GM19099 (cell line): ENCODE results near the gene TRMT2A.

Source experiments
- POLR2A ChIP-seq: IDR thresholded peaks from 3 replicates; pipeline ENCODE4 v1.6.1; 2011; ENCODE audit warnings: low read depth; ENCODE audit not compliant: insufficient read length; ENCODE audit errors: extremely low read depth

The TRMT2A gene, protein sequence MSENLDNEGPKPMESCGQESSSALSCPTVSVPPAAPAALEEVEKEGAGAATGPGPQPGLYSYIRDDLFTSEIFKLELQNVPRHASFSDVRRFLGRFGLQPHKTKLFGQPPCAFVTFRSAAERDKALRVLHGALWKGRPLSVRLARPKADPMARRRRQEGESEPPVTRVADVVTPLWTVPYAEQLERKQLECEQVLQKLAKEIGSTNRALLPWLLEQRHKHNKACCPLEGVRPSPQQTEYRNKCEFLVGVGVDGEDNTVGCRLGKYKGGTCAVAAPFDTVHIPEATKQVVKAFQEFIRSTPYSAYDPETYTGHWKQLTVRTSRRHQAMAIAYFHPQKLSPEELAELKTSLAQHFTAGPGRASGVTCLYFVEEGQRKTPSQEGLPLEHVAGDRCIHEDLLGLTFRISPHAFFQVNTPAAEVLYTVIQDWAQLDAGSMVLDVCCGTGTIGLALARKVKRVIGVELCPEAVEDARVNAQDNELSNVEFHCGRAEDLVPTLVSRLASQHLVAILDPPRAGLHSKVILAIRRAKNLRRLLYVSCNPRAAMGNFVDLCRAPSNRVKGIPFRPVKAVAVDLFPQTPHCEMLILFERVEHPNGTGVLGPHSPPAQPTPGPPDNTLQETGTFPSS

DNA sequence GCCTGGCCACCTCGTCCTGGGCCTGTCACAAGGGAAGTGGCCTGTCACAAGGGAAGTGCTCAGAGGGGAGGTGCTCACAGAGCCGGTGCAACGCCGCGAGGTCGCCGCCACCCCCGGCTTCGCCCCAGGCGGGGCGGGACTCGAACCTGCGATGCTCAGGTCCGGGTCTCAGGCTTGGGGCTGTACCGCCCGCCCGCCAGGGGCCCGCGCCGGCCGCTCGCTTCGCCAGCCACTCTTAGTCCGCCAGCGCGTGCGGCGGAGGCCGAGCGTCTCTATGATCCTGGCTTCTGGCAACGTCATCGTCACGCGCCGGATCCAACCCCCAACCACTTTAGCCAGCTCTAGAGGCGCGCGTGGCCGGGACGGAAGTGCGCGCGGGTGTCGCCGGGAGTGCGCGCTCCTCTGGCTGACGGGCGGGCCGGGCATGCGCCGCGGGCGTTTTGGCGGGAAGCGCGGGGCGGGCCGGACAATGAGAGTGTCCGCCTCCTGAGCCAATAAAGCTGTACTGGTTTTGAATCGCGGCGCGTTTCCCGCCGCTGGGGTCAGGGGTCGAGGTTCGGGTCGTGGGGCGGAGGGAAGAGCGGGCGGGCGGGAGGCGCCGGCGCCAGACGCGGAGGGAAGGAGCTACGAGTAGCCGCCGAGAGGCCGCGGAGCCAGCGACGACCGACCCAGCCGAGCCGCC lies at the start of gene TRMT2A:
TSS of gene TRMT2A (minus strand) at position 276 of the 682 bp plus-strand sequence. CDS start 320 bp downstream, outside the sequence.
- peak; percentile 62 for TF ChIP-seq POLR2A

DNA sequence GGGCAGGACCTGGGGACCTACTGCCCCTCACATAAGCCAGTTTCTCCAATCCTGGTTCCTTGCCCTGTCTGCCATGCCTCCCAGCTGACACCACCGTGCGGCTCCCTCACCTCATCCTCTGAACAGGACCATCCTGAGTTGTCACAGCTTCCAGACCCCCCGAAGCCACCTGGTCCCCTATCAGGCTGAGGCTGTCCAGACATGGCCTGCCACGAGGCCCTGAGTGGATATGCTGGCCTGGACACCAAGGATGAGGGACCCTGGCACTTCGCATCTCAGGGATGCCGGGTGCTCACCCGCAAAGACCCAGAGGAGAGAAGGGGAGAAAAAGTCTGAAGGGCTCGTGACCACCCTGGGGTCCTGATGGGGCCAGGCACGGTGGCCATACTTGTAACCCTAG lies 49.7 kb upstream of the TRMT2A start:
- no peak for TF ChIP-seq POLR2A

DNA sequence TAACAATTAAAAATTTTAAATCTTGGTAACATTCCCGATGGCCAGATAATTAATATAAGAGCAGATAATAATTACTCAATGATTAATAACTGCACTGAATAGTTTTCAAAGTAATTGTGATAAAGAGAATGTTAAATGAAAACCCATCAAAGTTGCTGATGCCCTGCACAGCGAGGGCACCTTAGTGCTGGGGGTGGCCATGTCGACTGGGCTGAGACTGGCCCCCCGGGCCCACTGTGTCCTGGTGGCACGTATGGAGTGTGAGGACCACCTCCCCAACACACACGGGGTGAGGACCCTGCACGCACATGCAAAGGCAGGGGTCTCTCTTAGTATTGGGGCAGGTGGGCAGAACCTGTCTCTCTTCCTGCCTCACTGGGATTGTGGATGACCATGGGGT lies 48.9 kb upstream of the TRMT2A start:
- no peak for TF ChIP-seq POLR2A

DNA sequence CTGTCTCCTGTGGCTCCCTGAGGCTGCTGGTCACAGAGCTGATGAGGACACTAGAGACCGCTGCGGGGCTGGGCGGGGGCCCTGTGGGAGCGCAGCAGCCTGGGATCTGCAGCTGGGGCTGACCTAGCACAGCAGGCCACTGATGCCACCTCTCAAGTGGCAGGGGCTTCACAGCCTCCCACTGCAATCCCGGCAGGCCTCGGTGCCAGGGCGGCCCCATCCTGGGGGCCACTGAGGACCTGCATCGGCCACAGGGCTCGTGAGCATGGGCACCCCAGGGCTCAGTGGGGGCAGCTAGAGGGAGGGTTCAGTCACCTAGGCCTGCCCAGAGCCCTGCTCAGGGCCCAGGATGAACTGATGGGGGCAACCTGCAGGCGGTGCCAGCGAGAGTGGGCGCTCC lies 48.4 kb upstream of the TRMT2A start:
- TF ChIP-seq POLR2A = no peak

DNA sequence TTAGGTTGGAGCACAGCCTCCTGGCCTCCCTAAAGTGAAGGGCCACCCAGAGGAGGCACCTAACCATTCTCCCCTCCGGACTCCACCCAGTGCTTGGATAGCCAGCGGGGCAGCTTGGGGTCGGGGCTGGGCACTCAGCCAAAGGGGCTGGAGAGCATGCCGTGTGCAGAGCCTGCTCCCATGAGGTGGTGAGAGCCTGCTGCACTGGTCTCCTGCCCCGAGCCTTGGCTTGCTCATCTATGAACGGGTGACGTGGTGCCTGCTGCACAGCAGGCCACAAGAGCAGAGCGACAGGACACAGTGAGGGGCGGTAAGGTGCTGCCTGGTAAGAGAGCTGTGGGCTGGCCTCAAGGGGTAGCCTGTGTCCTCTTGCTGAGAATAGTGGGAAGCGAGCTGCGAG lies 47.8 kb upstream of the TRMT2A start:
- TF ChIP-seq POLR2A = no peak

DNA sequence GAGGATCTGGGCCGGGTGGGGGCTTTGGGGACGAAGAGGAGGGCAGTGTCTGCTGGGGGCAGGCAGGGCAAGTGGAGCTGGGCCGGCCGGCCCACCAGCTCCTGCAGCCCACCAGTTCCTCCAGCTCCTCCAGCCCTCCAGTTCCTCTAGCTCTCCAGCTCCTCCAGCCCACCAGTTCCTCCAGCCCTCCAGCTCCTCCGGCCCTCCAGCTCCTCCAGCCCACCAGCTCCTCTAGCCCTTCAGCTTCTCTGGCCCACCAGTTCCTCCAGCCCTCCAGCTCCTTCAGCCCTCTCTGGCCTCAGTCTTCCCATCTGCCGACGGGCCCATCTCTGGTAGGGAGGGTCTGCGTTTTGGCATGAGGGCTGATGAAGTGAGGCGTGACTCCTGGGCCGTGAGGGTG lies 43.0 kb upstream of the TRMT2A start:
- TF ChIP-seq POLR2A = no peak

DNA sequence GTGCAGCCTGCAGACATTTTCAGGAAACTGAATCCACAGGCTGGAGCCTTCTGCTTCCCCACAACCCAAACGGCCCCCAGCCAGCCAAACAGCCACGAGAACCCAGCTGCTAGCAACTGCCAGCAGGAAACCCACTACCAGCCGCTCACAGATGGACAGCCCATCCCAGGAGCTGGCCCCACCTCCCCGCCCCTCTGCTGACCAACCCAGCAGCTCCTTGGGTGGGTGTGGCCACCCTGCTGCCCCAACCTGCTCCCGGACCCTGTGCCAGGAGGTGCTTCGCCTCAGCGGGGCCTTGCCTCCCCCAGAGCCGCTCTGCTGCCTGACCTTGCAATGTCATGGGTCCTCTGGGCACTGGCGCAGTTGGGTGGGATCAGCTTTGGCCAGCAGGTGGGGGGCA lies 42.0 kb upstream of the TRMT2A start:
- no peak for TF ChIP-seq POLR2A

DNA sequence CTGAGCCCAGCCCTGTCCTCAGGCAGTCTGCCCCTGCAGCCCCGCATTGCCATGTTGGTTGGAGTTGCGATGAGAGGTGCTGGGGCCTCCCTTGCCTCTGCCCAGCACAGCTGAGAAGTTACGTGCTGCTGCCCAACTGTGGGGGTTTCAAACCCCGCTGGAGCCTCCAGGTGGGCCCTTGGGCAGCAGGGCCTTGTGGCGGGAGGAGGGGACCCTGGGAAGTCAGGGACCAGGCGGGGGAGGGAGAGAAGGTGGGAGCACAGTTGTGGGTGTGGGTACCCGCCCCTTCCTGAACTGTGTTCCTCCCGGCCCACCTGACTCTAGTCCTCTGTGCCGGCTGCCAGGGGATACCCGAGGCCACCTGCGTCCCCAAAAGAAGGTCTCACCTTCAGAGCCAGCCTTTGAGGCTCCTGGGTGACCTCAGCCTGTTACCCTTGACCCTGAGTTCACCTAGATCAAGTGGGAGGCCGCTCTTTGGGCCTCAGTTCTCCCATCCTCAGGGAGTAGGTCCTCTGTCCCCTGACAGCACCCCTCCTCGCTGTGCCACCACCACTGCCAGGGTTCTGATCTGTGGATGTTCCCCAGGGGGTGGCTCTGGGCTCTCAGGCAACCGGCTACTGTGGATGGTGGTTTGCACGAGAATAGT lies 41.5 kb upstream of the TRMT2A start:
- no peak for TF ChIP-seq POLR2A

DNA sequence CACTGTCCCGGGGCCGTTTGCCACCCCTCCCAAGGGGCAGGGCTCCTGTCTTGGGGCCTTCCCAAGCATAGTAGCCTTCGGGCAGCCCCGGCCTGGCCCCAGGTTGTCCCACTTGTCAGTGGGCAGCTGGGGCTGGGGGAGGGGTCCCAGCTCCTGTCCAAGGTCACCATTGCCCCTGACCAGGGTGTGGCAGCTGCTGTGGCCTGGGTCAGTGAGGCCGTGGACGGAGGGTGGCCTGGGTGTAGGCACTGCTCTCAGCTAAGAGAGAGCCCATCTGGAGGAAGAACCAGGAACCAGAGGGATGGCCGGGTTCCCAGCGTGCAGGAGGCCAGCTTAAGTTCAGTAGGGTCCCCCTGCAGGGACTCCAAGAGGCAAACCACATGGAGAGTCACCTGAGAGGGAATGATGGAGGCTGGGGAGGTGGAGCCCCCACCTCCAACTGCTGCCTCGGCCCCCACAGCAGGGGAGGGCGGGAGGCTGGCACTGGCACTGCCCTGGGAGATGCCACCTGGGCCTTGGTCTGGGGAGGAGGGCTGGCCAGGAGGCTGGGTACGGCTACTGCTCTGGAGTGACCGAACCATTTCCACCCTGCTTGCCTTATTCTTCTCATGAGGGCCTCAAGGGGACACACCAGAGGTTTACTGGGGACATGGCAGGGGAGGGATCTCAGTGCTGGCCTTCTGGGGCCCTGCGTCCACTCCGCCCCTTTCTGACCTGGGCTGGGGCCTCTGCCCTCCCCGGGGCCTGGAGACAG lies 40.6 kb upstream of the TRMT2A start:
- TF ChIP-seq POLR2A = no peak

DNA sequence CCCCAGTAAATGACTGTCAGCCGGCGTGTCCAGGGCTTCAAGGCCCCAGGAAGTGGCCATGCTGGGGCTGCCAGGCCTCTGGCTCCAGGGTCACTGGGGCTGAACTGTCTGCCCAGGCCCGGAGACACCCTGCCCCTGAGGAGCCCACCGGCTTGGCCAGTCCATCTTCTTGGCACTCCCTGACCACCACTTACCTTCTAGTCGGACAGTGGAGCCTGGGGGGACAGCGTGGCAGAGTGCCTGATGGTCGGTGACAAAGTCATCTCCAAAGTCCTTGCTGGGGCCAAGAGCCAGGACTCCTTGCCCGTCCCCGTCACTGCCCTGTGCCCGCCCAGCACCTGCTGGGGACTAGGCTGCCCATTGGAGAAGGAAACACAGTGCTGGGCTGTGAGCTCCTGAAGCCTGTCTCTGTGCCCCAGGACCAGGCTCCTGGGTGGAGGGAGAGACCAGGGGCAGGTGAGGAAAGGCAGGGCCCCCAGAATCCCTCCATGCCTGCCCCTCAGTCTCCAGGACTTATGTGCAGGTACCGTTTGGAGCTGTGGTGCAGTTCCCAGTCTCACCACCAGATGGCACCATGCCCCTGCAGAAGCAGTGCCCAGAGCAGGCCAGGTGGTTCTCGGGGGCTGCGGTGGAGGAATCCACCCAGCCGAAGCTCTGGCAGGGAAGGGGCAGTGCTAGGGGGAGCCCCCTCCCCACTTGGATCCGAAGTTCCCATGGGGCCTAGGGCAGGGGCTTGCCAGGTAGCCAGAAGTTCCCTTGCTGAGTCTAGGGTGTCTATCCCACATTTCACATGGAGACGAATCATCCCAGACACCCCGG lies 39.8 kb upstream of the TRMT2A start:
- no peak for TF ChIP-seq POLR2A

DNA sequence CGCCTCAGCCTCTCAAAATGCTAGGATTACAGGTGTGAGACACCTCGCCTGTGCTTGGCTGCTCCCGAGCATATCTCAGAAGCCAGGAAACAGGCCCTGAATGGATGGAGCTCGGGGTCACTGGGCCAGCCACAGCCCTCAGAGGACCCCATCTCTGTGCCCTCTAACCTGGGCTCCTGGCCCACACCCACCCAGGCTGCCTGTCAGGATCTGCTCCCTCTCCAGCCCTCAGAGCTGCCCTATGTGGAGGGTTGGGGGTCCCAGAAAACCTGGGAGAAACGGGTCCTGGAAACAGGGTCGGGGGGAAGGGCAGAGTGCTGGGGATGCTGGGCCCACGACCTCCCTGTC lies 39.0 kb upstream of the TRMT2A start:
- TF ChIP-seq POLR2A = no peak

DNA sequence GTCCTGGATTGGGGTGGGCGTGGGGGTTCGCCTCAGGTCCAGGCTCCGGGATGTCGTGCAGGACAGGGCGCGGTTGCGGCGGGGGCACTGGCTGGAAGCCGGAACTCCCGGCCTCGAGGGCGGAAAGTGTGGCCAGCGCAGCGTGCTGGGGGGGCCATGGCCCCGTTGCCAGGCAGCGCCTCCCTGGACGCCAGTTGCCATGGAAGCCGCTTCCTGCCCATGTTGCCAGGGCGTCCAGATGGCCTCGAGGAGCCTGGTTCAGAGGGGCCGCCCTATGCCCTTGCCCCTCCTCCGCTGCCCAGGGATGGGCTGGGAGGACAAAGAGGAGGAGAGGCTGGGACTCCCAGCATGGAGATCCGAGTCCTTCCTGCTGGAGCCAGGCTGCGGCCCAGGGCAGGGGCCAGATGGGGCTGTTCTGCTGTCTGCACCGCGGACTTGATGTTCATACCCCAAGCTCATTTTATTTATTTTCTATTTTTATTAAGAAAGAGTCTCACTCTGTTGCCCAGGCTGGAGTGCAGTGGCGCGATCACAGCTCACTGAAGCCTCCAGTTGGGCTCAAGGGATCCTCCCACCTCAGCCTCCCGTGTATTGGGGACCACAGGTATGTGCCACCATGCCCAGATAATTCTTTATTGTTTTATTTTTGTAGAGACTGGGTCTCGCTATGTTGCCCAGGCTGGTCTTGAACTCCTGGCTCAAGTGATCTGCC lies 38.5 kb upstream of the TRMT2A start:
- TF ChIP-seq POLR2A = no peak

DNA sequence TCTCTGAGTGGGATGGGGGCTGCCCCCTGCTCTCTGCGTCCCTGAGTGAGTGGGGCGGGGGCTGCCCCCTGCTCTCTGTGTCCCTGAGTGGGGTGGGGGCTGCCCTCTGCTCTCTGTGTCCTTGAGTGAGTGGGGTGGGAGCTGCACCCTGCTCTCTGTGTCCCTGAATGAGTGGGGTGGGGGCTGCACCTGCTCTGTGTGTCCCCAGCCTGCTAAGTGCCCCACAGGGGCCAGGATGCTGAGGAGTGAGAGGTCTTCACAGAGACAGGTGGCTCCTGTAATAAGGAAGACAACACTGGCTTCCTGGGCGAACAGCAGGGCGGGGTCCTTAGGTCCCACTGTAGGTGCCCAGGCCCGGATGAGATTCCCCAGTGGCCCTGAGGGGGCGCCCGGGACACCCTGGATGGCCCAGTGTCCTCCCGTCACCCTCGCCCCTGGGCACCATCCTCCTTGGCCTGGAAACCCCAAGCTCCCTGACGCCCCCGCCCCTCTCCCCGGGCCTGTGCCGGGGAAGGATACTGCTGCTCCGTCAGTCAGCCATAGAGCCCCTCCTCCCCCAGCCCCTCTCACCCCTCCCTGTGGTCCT lies 37.7 kb upstream of the TRMT2A start:
- no peak for TF ChIP-seq POLR2A
